Esophagus muscularis mucosa (tissue), 3 donors: Measurements from ENCODE around the gene FLACC1.

Experiments
- POLR2A ChIP-seq: fragments of 450-650 bp; IDR thresholded peaks from one replicate; pipeline ENCODE4 v1.6.1; 2017; ENCODE audit warnings: antibody characterized with exemption, moderate library complexity, mild to moderate bottlenecking, low read depth
- TF ChIP-seq, protein P1 (sequence below), 3 experiments: fragments of 200-600 bp in 2 of 3; fragments of 450-650 bp in 1 of 3; sonication (generic) in 2 of 3; IDR thresholded peaks; one replicate each; pipeline ENCODE4 v1.5.1; 2017 to 2019; ENCODE audit warnings: antibody characterized with exemption in 3 of 3, mild to moderate bottlenecking in 2 of 3, moderate library complexity in 1 of 3

DNA sequence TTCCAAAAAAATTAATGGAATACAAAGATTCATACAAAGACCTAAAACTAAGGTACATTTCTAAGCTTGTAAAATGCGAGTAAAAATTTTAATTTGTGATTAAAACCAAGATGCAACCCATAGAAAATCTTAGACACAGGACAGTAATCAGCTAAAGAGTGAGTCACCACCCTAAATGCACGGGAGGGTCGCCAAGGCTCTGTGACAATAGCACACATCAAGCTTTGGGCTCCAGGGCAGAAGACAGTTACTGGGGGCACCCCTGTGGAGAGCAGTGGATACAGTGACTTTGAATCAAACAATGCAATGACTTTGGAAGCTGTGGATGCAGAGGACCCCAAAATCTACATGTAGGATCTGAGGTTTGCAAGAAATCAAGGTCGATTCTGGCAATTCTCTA, 7.5 kb downstream of the FLACC1 start:
- TF ChIP-seq, protein P1, sequence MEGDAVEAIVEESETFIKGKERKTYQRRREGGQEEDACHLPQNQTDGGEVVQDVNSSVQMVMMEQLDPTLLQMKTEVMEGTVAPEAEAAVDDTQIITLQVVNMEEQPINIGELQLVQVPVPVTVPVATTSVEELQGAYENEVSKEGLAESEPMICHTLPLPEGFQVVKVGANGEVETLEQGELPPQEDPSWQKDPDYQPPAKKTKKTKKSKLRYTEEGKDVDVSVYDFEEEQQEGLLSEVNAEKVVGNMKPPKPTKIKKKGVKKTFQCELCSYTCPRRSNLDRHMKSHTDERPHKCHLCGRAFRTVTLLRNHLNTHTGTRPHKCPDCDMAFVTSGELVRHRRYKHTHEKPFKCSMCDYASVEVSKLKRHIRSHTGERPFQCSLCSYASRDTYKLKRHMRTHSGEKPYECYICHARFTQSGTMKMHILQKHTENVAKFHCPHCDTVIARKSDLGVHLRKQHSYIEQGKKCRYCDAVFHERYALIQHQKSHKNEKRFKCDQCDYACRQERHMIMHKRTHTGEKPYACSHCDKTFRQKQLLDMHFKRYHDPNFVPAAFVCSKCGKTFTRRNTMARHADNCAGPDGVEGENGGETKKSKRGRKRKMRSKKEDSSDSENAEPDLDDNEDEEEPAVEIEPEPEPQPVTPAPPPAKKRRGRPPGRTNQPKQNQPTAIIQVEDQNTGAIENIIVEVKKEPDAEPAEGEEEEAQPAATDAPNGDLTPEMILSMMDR (IDR thresholded peaks at IDR 0.05): no peak
- no peak for TF ChIP-seq POLR2A
